Activated CD4-positive, CD25-positive, alpha-beta regulatory T cell (primary cell): ENCODE results near the gene TFEB.

Experiments used
- DNase-seq, 4 experiments: peaks; one replicate each; lab custom pipeline; 2025; lab: John Stamatoyannopoulos, UW

Gene TFEB

GRCh38 chr6:41737591-41738130, 2.3 kb upstream of the TFEB start:
- no peak for DNase-seq

- no peak for DNase-seq
Measured at GRCh38 chr6:41736800-41737555, 1.6 kb upstream of the TFEB start.

GRCh38 chr6:41736186-41736733, 852 bp upstream of the TFEB start:
- DNase-seq = no peak

GRCh38 chr6:41734666-41735426, 562 bp downstream of the TFEB start:
- peak; percentile 34 to 49 (median 44) for DNase-seq

- DNase-seq = peak; percentile 34 to 58 (median 45)
Measured at GRCh38 chr6:41733707-41734665, 1.4 kb downstream of the TFEB start.

- DNase-seq = no peak
Measured at GRCh38 chr6:41733360-41733706, 2.1 kb downstream of the TFEB start.

- peak in 3 of 4 experiments; percentile 10 to 18 (median 17) for DNase-seq
Measured at GRCh38 chr6:41732591-41733359, 2.6 kb downstream of the TFEB start.

GRCh38 chr6:41732149-41732548, 3.3 kb downstream of the TFEB start:
- DNase-seq = no peak

- no peak for DNase-seq
Measured at GRCh38 chr6:41731561-41732086, 3.8 kb downstream of the TFEB start.

GRCh38 chr6:41730531-41731436, 4.6 kb downstream of the TFEB start:
- no peak for DNase-seq

GRCh38 chr6:41729624-41730023, 5.8 kb downstream of the TFEB start:
- DNase-seq = no peak

- DNase-seq = no peak
Measured at GRCh38 chr6:41728954-41729353, 6.5 kb downstream of the TFEB start.

- no peak for DNase-seq
Measured at GRCh38 chr6:41728073-41728936, 7.1 kb downstream of the TFEB start.

- no peak for DNase-seq
Measured at GRCh38 chr6:41727705-41728072, 7.7 kb downstream of the TFEB start.

GRCh38 chr6:41726876-41727275, 8.5 kb downstream of the TFEB start:
- DNase-seq = no peak

- DNase-seq = no peak
Measured at GRCh38 chr6:41724586-41725501, 10.6 kb downstream of the TFEB start.

- no peak for DNase-seq
Measured at GRCh38 chr6:41724228-41724580, 11.2 kb downstream of the TFEB start.
